ENCODE data around the gene PDE1C.

PDE1C gene

DNA sequence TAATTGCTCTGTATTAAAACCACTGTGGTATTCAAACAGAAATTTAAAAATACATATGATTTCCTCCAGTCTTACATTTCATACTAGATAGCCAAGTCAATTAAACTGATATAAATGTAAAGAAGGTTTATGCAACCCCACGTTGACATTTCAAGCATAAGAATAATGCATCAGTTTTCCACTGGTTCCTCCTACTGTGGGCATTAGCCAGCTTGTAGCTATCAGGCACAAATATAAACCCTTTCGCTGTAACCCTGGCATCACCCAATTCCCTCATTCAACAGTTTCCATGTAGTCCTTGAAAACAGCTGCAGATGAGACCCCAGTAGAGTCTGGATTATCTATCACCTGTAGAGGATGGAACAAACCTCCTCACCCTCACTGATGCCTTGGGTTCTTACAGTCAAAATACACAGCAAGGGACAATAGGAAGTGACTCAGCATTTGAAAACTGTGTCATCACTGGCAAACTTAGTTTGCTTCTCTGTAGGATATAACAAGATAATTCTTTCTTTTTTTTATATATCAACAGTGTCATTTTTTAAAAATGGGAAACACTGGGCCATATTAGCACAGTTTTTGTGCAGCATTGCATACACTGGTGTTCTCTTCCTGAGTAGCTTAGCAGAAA lies 113.0 kb downstream of the PDE1C start:
- H3K36me3 ChIP-seq (ENCODE audit: control insufficient read depth in 5 of 5, insufficient read depth in 5 of 5, low read length in 5 of 5) = no peaks in the 10 kb centered on the region
- no peaks in the 10 kb centered on the region for H3K9me3 ChIP-seq (ENCODE audit: control insufficient read depth in 5 of 5, low read length in 5 of 5)
- H3K4me3 ChIP-seq (ENCODE audit: low read depth in 1 of 5, low read length in 5 of 5) = no peak overlapping the region
- H3K4me1 ChIP-seq (ENCODE audit: control insufficient read depth in 5 of 5, insufficient read depth in 5 of 5, low read length in 5 of 5) = peaks cover 0 to 6% (median 0%) of the 10 kb centered on the region in 5 donors
- H3K27ac ChIP-seq (ENCODE audit: low read depth, low read length) = no peak overlapping the region
- H3K27me3 ChIP-seq (ENCODE audit: control insufficient read depth in 5 of 5, insufficient read depth in 4 of 5, low read length in 5 of 5) = no peaks in the 10 kb centered on the region
- H3K9ac ChIP-seq (ENCODE audit: low read length in 5 of 5) = no peak overlapping the region

DNA sequence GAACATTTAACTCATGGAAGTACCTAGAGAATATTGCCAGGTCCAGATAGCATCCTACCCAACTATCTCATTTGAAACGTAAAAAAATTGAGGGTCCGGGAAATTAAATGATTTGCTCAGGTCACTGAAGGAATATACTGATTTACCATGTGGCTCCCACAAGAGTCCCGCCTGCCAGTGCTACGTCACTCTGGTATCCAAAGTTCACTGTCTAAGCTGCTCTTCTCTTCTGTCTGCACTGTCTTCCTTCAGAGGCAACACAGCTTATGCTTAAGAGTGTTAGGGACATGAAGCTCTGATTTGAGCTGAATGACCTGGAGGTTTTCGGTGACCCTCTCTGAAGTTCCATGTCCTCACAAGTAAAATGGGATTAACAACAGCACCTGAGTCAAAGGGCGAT lies 114.6 kb downstream of the PDE1C start:
- no peaks in the 10 kb centered on the region for H3K27me3 ChIP-seq (ENCODE audit: control insufficient read depth in 5 of 5, insufficient read depth in 4 of 5, low read length in 5 of 5)
- peaks cover 0 to 6% (median 0%) of the 10 kb centered on the region in 5 donors for H3K4me1 ChIP-seq (ENCODE audit: control insufficient read depth in 5 of 5, insufficient read depth in 5 of 5, low read length in 5 of 5)
- H3K9me3 ChIP-seq (ENCODE audit: control insufficient read depth in 5 of 5, low read length in 5 of 5) = no peaks in the 10 kb centered on the region
- no peak overlapping the region for H3K27ac ChIP-seq (ENCODE audit: low read depth, low read length)
- H3K36me3 ChIP-seq (ENCODE audit: control insufficient read depth in 5 of 5, insufficient read depth in 5 of 5, low read length in 5 of 5) = no peaks in the 10 kb centered on the region
- H3K4me3 ChIP-seq (ENCODE audit: low read depth in 1 of 5, low read length in 5 of 5) = no peak overlapping the region
- H3K9ac ChIP-seq (ENCODE audit: low read length in 5 of 5) = no peak overlapping the region

DNA sequence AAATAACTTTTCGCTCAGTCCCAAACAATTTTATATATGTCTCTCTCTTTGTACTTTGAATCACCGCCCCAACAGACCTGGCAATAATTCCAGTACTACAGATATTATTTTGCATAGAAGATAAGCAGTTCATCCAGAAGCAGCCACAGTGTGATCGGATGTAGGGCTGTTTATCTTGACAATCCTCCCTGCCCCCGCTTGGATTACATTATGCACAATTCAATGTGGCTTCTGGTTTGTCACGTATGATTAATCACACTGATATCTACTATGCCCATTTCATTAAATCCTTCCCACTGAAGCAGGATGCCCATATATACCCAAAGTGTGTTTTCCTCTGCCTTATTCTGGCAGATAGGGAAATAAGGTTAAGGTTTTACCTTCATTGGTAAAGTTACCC lies 115.2 kb downstream of the PDE1C start:
- Histone ChIP-seq H3K27ac (ENCODE audit: low read depth, low read length) (no peak overlapping the region), H3K9ac (ENCODE audit: low read length in 5 of 5) (no peak overlapping the region), H3K9me3 (ENCODE audit: control insufficient read depth in 5 of 5, low read length in 5 of 5) (no peaks in the 10 kb centered on the region), H3K4me3 (ENCODE audit: low read depth in 1 of 5, low read length in 5 of 5) (no peak overlapping the region), H3K4me1 (ENCODE audit: control insufficient read depth in 5 of 5, insufficient read depth in 5 of 5, low read length in 5 of 5) (peaks cover 0 to 6% (median 0%) of the 10 kb centered on the region in 5 donors), H3K27me3 (ENCODE audit: control insufficient read depth in 5 of 5, insufficient read depth in 4 of 5, low read length in 5 of 5) (no peaks in the 10 kb centered on the region), H3K36me3 (ENCODE audit: control insufficient read depth in 5 of 5, insufficient read depth in 5 of 5, low read length in 5 of 5) (no peaks in the 10 kb centered on the region)

DNA sequence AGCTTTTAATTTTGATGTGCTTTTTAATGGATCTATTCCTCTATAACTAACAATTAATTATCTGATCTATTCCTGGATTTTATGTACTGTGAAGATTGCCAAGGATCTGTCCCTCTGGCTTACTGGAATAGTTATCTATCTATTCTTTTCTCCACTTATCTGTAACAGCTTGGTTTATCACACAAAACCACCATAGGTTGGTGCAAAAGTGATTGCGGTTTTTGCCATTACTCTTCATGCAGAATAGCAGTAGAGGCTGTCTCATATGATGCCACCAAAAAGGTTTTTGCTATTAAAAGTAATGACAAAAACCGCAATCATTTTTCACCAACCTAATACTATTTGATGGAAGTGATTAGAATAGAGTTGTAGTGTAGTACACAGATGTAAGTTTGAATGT lies 115.7 kb downstream of the PDE1C start:
- Histone ChIP-seq H3K36me3 (ENCODE audit: control insufficient read depth in 5 of 5, insufficient read depth in 5 of 5, low read length in 5 of 5) (no peaks in the 10 kb centered on the region), H3K4me1 (ENCODE audit: control insufficient read depth in 5 of 5, insufficient read depth in 5 of 5, low read length in 5 of 5) (peaks cover 0 to 6% (median 0%) of the 10 kb centered on the region in 5 donors), H3K4me3 (ENCODE audit: low read depth in 1 of 5, low read length in 5 of 5) (no peak overlapping the region), H3K27me3 (ENCODE audit: control insufficient read depth in 5 of 5, insufficient read depth in 4 of 5, low read length in 5 of 5) (no peaks in the 10 kb centered on the region), H3K9ac (ENCODE audit: low read length in 5 of 5) (no peak overlapping the region), H3K9me3 (ENCODE audit: control insufficient read depth in 5 of 5, low read length in 5 of 5) (no peaks in the 10 kb centered on the region), H3K27ac (ENCODE audit: low read depth, low read length) (no peak overlapping the region)

DNA sequence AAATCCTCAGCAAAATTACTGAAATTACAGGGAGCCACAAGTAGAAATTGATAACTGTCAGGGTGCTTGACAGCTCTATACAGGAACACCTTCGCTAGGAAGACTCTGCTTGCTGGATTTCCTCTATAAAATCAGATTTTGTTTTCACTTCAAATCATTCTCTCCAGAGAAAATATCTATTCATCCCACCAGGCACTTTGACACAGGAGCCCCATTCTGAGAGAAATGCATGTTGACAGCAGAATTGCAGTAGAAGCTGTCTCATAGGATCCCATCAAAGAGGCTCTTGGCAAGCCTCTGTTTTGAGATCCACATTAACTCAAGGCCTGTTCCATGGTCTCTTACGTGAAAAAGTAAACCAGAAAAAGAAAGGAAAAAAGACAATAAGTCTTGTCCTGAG lies 116.8 kb downstream of the PDE1C start:
- no peak overlapping the region for H3K9ac ChIP-seq (ENCODE audit: low read length in 5 of 5)
- H3K36me3 ChIP-seq (ENCODE audit: control insufficient read depth in 5 of 5, insufficient read depth in 5 of 5, low read length in 5 of 5) = no peaks in the 10 kb centered on the region
- no peak overlapping the region for H3K27ac ChIP-seq (ENCODE audit: low read depth, low read length)
- H3K4me3 ChIP-seq (ENCODE audit: low read depth in 1 of 5, low read length in 5 of 5) = no peak overlapping the region
- no peaks in the 10 kb centered on the region for H3K9me3 ChIP-seq (ENCODE audit: control insufficient read depth in 5 of 5, low read length in 5 of 5)
- H3K4me1 ChIP-seq (ENCODE audit: control insufficient read depth in 5 of 5, insufficient read depth in 5 of 5, low read length in 5 of 5) = peaks cover 0 to 6% (median 0%) of the 10 kb centered on the region in 5 donors
- H3K27me3 ChIP-seq (ENCODE audit: control insufficient read depth in 5 of 5, insufficient read depth in 4 of 5, low read length in 5 of 5) = no peaks in the 10 kb centered on the region

DNA sequence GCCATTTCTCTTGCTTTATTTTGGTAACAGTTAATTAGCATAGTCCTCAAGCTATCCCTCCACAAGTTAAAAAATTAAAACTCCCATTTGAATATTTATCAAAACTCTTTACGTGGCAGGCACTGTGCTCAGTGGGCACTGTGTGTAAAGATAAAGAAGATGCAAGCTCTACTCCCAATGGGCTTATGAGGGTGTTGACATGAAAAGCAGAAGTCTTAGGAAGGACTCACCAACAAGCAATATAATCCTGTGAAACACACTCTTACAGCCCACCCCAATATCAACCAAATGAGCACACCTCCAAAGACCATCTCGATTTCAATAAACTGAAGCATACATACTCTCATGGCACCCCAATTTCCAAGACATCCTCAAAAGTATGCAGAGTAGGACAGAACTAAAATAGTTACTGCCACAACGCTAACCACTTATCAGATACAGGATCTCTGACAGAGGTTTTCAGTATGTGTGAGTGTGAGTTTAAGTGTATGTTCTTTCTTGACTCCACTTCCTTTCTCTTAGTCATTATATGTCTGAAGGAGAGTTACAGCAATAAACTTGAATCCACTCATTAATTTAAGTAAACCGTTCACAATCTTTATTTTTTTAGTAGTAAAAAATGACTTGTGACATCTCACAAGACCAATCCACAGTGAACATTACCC lies 120.0 kb downstream of the PDE1C start:
- Histone ChIP-seq H3K9me3 (ENCODE audit: control insufficient read depth in 5 of 5, low read length in 5 of 5) (peaks cover 0 to 16% (median 10%) of the 10 kb centered on the region in 5 donors), H3K4me1 (ENCODE audit: control insufficient read depth in 5 of 5, insufficient read depth in 5 of 5, low read length in 5 of 5) (no peaks in the 10 kb centered on the region), H3K36me3 (ENCODE audit: control insufficient read depth in 5 of 5, insufficient read depth in 5 of 5, low read length in 5 of 5) (no peaks in the 10 kb centered on the region), H3K27me3 (ENCODE audit: control insufficient read depth in 5 of 5, insufficient read depth in 4 of 5, low read length in 5 of 5) (no peaks in the 10 kb centered on the region), H3K4me3 (ENCODE audit: low read depth in 1 of 5, low read length in 5 of 5) (no peak overlapping the region), H3K9ac (ENCODE audit: low read length in 5 of 5) (no peak overlapping the region), H3K27ac (ENCODE audit: low read depth, low read length) (no peak overlapping the region)

DNA sequence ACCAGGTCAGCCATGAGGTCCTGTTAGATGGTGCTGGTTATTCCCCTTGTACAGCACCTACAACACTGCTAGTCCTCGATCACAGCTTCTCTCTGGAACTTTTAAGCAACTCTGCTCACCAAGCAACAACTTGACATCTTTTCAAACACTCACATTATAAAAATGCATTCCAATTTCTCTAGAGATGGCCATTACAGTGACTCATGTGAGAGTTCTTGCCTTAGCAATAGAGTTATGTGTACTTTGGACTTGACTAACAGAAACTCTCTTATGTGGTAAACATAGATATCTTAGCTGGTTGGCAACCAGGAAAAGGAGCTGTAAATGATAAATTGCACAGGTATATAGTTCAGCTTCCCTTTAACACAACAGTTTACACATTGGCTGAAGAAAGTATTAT lies 122.2 kb downstream of the PDE1C start:
- Histone ChIP-seq H3K4me1 (ENCODE audit: control insufficient read depth in 5 of 5, insufficient read depth in 5 of 5, low read length in 5 of 5) (no peaks in the 10 kb centered on the region), H3K9me3 (ENCODE audit: control insufficient read depth in 5 of 5, low read length in 5 of 5) (peaks cover 0 to 16% (median 10%) of the 10 kb centered on the region in 5 donors), H3K27me3 (ENCODE audit: control insufficient read depth in 5 of 5, insufficient read depth in 4 of 5, low read length in 5 of 5) (no peaks in the 10 kb centered on the region), H3K36me3 (ENCODE audit: control insufficient read depth in 5 of 5, insufficient read depth in 5 of 5, low read length in 5 of 5) (no peaks in the 10 kb centered on the region), H3K27ac (ENCODE audit: low read depth, low read length) (no peak overlapping the region), H3K4me3 (ENCODE audit: low read depth in 1 of 5, low read length in 5 of 5) (no peak overlapping the region), H3K9ac (ENCODE audit: low read length in 5 of 5) (no peak overlapping the region)

DNA sequence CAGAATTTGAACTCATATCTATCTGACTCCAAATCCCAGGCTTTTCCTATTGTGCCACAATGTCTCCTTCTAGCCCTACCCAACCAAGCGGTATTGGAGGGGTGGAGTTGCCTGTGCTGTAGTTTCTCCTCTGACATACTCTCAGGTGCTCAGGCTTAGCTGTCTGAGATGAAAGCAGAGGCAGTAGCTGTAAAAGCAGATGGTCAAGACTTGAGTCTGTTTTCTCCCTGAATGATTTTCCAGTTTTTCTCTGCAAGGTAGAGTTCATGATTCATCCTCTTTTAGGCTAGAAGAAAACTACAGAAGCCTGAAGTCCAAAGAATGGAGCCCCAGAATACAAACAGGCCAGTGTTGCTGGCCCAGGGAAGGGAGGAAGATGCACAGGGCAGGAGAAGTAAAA lies 130.0 kb downstream of the PDE1C start:
- no peak overlapping the region for H3K27ac ChIP-seq (ENCODE audit: low read depth, low read length)
- H3K9ac ChIP-seq (ENCODE audit: low read length in 5 of 5) = no peak overlapping the region
- peaks cover 0 to 1% (median 0%) of the 10 kb centered on the region in 5 donors for H3K4me1 ChIP-seq (ENCODE audit: control insufficient read depth in 5 of 5, insufficient read depth in 5 of 5, low read length in 5 of 5)
- H3K36me3 ChIP-seq (ENCODE audit: control insufficient read depth in 5 of 5, insufficient read depth in 5 of 5, low read length in 5 of 5) = no peaks in the 10 kb centered on the region
- H3K27me3 ChIP-seq (ENCODE audit: control insufficient read depth in 5 of 5, insufficient read depth in 4 of 5, low read length in 5 of 5) = no peaks in the 10 kb centered on the region
- no peak overlapping the region for H3K4me3 ChIP-seq (ENCODE audit: low read depth in 1 of 5, low read length in 5 of 5)
- peaks cover 0 to 4% (median 0%) of the 10 kb centered on the region in 5 donors for H3K9me3 ChIP-seq (ENCODE audit: control insufficient read depth in 5 of 5, low read length in 5 of 5)

DNA sequence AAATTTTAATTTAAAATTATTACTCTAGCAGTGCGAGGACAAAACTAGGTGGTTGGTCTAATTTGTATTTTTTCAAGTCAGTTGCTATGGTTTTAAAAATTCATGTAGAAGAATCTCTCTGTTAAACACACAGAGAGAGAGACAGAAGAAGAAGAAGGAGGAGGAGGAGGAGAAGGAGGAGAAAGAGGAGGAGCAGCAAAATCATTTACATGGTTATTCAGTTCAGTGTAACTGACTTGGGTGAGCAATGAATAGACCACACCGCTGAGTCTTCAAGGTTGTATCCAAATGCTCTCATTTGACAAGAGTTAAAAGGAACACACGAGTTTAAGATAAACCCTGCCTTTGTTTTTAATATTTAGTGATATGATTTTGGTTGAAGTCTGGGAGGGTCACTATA lies 131.1 kb downstream of the PDE1C start:
- H3K9ac ChIP-seq (ENCODE audit: low read length in 5 of 5) = no peak overlapping the region
- H3K27me3 ChIP-seq (ENCODE audit: control insufficient read depth in 5 of 5, insufficient read depth in 4 of 5, low read length in 5 of 5) = no peaks in the 10 kb centered on the region
- peaks cover 0 to 1% (median 0%) of the 10 kb centered on the region in 5 donors for H3K9me3 ChIP-seq (ENCODE audit: control insufficient read depth in 5 of 5, low read length in 5 of 5)
- peaks cover 0 to 3% (median 0%) of the 10 kb centered on the region in 5 donors for H3K4me1 ChIP-seq (ENCODE audit: control insufficient read depth in 5 of 5, insufficient read depth in 5 of 5, low read length in 5 of 5)
- no peak overlapping the region for H3K27ac ChIP-seq (ENCODE audit: low read depth, low read length)
- no peak overlapping the region for H3K4me3 ChIP-seq (ENCODE audit: low read depth in 1 of 5, low read length in 5 of 5)
- no peaks in the 10 kb centered on the region for H3K36me3 ChIP-seq (ENCODE audit: control insufficient read depth in 5 of 5, insufficient read depth in 5 of 5, low read length in 5 of 5)

DNA sequence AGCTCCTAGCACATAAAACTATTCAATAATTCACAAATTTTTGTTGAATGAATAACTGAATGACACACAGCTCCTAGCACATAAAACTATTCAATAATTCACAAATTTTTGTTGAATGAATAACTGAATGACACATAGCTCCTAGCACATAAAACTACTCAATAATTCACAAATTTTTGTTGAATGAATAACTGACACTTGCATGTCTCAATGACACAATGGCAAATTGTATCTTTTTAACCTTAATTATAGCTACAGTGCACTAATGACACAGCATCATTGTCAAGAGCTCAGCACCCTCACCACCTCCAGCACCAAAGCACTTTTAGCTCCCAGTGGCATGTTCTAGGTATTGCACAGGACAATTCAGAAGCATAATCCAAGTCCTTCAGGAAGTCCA lies 131.6 kb downstream of the PDE1C start:
- H3K36me3 ChIP-seq (ENCODE audit: control insufficient read depth in 5 of 5, insufficient read depth in 5 of 5, low read length in 5 of 5) = no peaks in the 10 kb centered on the region
- no peak overlapping the region for H3K27ac ChIP-seq (ENCODE audit: low read depth, low read length)
- H3K4me3 ChIP-seq (ENCODE audit: low read depth in 1 of 5, low read length in 5 of 5) = no peak overlapping the region
- H3K9ac ChIP-seq (ENCODE audit: low read length in 5 of 5) = no peak overlapping the region
- H3K27me3 ChIP-seq (ENCODE audit: control insufficient read depth in 5 of 5, insufficient read depth in 4 of 5, low read length in 5 of 5) = no peaks in the 10 kb centered on the region
- peaks cover 0 to 3% (median 0%) of the 10 kb centered on the region in 5 donors for H3K4me1 ChIP-seq (ENCODE audit: control insufficient read depth in 5 of 5, insufficient read depth in 5 of 5, low read length in 5 of 5)
- H3K9me3 ChIP-seq (ENCODE audit: control insufficient read depth in 5 of 5, low read length in 5 of 5) = no peaks in the 10 kb centered on the region
